Prostate gland (tissue), 2 donors: ENCODE results near the gene DPP3.

Source experiments
- CTCF ChIP-seq, 4 experiments: fragments of 200-600 bp in 2 of 4; fragments of 450-650 bp in 2 of 4; sonication (generic) in 2 of 4; IDR thresholded peaks; 1 replicate in 3 of 4; 2 replicates in 1 of 4; pipeline ENCODE4 v1.5.1; 2016 to 2019; ENCODE audit warnings: antibody characterized with exemption in 4 of 4, mild to moderate bottlenecking in 2 of 4, moderate library complexity in 2 of 4
- POLR2A ChIP-seq: fragments of 450-650 bp; IDR thresholded peaks from one replicate; pipeline ENCODE4 v1.6.1; 2016; ENCODE audit warnings: antibody characterized with exemption, mild to moderate bottlenecking
- POLR2AphosphoS5 ChIP-seq: sonication (generic); formaldehyde crosslinking; IDR thresholded peaks from one replicate; pipeline ENCODE4 v1.6.1; 2017; ENCODE audit warnings: antibody characterized with exemption

GRCh38 chr11:66547662-66548009 lies 67.4 kb downstream of the DPP3 start:
- TF ChIP-seq CTCF (IDR thresholded peaks at IDR 0.05) (no peak), POLR2AphosphoS5 (no peak), POLR2A (no peak)
